HG02840 (cell line): ENCODE results near the gene ELSPBP1.
"Not testable (repeated sequence)": the region's sequence is repeated elsewhere in the genome, so short reads cannot be mapped to it uniquely, and the experiment has no call there.

ENCODE experiments used
- ATAC-seq: cut with Tn5 transposase; IDR thresholded peaks from one replicate; pipeline ENCODE4 v1.9.1; 2021; ENCODE audit warnings: mild to moderate bottlenecking, moderate library complexity, moderate number of reproducible peaks; ENCODE audit not compliant: unreplicated experiment, low FRiP score

ELSPBP1 gene

DNA sequence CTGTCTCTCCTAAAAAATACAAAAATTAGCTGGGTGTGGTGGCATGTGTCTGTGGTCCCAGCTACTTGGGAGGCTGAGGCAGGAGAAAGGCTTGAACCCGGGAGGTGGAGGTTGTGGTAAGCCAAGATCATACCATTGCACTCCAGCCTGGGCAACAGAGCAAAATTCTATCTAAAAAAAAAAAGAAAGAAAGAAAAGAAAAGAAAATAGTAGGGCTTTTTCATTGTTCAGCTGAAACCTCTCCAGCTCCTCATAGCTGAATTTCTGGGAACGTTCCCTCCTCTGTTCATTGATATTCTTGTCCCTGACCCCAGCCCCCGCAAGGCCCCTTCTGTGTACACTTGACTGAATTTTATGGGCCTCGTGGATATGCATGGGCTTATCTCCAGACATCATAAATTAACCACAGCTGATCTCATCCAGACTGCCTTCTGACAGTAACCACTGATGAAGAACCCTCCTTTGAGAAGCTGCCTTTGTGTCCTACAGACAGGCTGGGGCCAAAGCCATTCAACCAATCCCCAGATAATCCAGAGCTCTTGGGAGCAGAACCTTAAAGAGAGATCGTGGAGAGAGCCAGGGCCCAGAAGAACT lies at the start of gene ELSPBP1:
Gene ELSPBP1 (plus strand): TSS at position 424 of the 594 bp plus-strand sequence. CDS start 14,036 bp downstream, outside the sequence.
- ATAC-seq = no peak

DNA sequence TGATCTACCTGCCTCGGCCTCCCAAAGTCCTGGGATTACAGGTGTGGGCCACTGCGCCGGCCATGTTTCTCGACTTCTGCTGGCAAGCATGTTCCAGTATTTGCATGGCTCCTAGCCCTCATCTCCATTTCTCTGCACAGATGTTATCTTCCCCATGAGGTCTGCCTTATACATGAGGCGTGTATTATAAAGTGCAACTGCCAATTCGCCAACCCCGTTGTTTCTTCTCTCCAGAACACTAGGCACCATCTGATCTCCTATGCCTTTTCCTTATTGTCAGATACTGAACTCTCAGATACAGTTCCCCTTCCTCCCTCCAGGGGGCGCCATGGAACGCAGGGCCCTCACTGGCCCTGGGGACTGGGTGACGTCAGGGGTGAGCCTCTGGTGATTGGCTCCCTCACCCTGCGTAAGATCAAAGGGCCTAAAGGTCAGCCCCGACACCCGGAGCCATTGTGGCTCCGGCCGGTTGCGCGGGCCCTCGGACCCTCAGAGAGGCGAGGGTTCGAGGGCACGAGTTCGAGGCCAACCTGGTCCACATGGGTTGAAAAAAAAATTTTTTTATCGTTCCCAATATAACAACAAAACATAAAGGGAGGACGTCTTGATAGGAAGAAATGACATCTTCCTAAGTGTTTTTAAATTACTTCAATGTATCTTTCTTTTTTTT lies 44.4 kb upstream of the ELSPBP1 start:
- ATAC-seq = not testable (repeated sequence)

DNA sequence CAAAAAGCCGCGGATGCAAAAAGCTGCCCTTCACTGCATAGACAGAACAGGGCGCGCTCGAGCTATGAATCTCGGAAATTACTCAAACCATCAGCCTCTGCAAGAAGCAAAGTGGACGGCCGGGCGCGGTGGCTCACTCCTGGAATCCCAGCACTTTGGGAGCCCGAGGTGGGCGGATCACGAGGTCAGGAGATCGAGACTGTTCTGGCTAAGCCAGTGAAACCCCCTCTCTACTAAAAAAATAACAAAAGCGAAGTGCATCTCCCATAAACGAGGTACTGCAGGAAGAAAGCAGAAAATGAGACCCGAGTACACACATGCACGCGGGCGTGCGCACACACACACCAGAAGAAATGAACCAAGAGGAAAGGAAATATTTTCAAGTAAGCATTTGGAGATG lies 42.3 kb upstream of the ELSPBP1 start:
- not testable (repeated sequence) for ATAC-seq

DNA sequence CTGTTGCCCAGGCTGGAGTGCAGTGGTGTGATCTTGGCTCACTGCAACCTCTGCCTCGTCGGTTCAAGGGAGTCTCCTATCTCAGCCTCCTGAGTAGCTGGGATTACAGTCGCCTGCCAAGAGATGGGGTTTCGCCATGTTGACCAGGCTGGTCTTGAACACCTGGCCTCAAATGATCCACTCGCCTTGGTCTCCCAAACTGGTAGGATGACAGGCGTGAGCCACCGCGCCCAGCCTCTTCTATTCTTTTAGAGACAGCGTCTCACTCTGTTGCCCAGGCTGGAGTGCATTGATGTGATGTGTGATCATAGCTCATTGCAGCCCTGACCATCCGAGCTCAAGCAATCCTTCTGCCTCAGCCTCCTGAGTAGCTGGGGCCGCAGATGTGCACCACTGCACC lies 38.5 kb upstream of the ELSPBP1 start:
- ATAC-seq = not testable (repeated sequence)

DNA sequence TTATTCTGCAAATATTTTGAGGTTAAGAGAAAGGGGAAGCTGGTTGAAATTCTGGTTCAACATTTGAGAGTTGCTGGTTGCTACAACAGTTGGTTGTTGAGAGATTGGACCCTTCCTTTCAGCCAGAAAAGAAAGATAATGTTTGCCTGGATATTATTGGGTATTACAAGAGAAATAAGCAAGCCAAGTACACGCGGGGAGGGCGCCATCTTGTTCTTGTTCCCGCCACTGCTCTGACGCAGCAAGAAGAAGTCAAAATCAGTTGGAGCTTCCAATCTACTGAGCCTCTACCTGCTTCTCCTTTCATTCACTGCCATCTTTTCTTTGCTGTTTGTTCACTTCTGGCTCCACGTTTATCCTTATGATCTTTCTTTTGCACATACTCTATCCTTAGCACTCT lies 20.9 kb upstream of the ELSPBP1 start:
- no peak for ATAC-seq

DNA sequence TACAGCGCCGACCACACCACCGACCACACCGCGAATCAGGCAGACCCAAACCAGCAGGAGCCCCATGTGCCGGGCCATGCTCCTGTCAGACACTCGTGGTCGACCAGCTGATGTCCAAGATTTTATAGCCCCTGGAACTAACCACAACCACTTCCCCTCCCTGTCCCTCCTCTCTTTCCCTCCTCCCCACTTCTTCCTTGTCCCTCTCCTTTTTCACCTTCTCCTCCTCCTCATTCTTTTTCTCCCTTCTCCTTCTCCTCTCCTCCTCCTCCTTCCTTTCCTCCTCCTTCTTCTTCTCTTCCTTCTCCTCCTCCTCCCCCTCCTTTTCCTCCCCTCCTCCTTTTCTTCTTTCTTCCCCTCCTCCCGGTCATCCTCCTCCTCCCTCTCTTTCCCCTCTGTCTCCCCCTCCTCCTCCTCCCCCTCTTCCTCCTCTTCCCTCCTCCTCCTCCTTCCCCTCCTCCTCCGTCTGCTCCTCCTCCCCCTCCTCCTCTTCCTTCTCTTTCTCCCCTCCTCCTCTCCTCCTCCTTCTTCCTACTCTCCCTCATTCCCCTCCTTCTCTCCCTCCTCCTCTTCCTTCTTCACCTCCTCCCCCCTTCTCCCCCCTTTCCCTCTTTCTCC lies 3.1 kb upstream of the ELSPBP1 start:
- no peak for ATAC-seq

DNA sequence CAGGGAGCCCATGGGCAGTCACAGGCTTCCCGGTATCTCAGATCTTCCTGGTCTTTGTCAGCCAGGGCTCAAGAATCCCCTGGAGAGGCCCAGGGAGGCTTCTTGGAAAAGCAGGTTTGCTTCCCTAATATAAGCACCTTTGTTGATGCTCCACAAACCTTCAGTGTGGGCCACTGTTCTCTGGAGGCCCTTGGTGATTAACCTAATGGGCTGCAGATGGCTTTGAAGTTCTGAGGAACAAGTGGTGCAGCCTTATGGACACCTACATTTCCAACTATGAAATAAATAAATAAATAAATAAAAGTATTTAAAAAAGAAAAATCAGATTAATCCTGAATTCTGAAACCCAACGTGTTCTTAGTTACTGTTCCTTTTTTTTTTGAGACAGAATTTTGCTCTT lies 2.4 kb upstream of the ELSPBP1 start, which contains the start of gene BSPH1:
Gene BSPH1 (minus strand): TSS at position 101 of the 400 bp plus-strand sequence. CDS start 89 bp downstream, at position 12.
- no peak for ATAC-seq

DNA sequence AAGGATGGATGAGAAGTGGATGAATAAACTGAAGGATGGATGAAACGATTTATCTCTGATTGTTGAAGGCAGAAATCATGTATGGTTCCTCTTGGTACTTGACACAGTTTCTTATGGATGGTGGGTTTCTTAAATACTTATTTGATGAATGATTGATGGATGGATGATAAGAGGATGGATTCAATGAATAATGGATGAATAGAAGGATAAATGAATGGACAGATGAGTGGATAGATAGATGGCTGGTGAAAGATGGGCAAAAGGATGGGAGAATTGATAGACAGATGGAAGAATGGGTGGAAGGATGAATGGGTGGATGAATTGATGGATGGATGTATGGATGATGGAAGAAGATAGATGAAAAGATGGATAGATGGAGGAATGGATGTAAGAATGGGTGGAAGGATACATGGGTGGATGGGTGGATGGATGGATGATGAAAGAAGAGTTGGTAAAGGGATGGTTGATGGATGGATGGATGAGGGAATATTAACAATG lies 1.8 kb downstream of the ELSPBP1 start:
- no peak for ATAC-seq

DNA sequence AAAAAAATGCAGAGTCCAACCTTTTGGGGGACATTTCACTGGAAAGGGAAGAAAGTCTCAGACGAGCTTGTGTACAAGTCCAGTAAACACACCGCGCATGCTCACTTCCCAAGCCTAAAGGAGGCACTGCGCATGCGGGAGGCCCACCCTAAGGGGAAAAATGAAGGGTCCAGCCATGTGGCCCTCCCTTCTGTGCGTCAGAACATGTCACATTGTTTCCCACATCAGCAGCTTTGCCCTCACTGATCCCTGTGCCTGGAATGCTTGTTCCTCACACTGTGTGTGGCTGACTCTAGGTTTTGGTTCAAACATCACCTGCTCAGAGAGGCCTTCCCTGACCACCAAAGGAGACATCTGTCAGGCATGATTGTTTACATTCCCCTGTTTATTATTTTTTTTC lies 4.4 kb downstream of the ELSPBP1 start:
- ATAC-seq = no peak

DNA sequence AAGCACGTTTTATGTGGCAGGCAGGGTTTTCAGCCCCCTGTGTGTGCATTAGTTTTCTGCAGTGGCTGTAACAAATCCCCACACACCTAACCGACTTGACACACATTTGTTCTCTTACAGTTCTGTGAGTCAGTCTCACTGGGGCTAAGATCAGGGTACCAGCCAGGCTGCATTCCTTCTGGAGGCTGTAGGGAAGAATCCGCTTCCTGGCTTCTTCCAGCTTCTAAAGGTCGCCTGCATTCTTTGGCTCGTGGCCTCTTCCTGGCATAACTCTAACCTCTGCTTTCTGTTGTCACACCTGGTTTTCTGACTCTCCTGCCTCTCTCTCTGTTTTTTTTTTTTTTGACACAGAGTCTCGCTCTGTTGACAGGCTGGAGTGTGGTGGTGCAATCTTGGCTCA lies 6.4 kb downstream of the ELSPBP1 start:
- no peak for ATAC-seq

DNA sequence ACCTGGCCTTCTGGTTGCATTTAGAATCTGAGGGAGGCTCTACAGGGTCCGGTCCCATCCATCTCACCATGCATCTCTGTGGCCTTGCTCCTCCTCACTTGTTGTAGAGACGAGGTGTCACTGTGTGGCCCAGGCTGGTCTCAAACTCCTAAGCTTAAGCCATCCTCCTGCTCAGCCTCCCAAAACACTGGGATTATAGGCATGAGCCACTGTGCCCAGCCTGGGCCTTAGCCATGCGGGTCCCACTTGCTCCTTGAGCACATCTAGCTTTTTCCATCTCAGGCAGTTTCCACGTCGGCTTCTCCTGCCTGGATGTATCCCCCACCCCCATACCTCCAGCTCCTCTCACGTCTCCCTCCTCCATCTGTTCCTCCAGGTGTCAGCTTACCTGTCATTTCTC lies 9.8 kb downstream of the ELSPBP1 start:
- ATAC-seq = no peak

DNA sequence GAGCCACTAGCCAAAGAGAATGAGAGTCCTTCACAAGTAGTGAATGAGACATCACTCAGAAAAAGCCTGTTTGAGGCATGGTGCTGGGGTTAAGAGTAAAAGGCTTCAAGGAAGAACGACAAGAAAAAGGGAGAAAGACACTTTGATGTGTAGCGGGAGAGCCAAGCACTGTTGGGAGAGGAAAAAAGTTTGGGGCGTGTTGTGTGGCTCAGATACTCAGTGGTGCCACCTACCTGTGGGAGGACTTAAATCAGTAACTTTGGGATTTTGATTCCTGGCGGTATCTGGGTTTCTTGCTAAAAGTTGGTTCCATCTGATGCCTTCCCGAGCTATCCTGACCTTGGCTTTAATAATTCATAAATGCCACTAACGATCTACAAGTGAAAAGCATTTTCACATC lies 12.3 kb downstream of the ELSPBP1 start:
- no peak for ATAC-seq

DNA sequence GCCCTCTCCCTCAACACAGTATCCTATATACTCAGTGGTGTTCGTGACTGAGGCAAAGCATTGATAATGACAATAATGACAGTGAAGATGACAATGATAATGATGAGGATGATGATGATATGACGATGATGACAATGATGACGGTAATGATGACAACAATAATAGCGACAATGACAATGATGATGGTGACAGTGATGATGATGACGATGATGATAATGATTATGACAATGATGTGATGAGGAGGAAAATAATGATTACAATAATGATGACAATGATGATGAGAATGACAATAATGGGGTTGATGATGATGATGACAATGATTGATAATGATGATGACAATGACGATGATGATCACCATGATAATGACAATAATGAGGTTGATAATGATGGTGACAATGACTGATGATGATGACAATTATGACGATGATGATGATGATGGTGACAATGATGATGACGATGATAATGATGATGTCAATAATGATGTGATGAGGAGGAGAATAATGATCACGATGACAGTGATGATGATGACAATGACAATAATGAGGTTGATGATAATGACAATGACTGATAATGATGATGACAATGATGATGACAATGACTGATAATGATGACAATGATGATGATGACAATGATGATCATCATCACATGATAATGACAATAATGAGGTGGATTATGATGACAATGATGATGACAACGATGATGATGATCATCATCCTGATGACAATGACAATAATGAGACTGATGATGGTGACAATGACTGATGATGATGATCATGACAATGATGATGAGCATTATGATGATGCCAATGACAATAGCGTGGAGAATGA lies 16.7 kb downstream of the ELSPBP1 start:
- ATAC-seq = no peak

DNA sequence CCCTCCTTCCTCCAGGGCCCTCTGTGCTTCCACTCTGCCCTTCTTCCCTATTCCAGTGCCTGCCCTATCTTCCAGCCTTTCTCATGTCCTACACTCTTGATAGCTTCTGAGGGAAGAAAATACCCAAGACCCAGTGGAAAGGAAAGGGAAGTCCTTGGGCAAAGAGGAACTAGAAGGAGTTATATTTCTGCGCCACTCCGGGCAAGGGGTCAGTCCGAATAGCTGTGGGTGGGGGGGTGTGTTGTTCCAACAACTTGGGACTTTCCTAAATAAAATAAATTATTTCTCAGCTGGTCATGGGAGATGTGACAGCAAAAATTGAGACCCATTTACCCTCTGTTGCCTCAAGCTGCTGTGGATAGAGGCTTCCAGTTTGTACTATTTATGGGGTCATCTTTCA lies 26.3 kb downstream of the ELSPBP1 start:
- ATAC-seq = no peak

DNA sequence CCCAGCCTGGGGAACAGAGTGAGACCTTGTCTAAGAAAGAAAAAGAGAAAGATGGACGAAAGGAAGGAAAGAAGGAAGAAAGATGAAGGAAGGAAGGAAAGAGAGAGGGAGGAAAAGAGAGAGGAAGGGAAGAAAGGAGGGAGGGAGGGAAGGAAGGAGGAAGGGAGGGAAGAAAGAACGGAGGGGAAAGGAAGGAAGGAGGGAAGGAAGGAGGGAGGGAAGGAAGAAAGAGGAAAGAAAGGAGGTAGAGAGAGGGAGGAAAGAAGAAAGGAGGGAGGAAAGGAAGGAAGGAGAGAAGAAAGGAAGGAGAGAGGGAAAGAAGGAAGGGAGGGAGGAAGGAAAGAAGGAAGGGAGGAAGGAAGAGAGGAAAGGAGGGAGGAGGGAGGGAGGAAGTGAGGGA lies 28.6 kb downstream of the ELSPBP1 start:
- ATAC-seq = no peak

DNA sequence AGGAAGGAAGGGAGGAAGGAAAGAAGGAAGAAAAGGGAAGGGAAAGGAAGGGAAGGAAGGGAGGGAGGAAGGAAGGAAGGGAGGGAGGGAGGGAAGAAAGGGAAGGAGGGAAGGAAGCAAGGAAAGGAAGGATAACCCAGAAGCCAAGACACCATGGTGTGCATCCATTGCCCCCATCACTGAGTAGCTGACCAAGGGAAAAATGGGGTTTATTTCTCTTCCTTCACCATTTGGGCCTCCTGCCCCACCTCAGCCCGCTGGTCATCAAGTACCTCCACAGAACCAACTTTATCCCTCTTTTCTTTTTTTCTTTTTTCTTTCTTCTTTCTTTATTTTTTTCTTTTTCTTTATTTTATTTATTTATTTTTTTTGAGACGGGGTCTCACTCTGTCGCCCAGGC lies 29.1 kb downstream of the ELSPBP1 start:
- ATAC-seq = no peak

DNA sequence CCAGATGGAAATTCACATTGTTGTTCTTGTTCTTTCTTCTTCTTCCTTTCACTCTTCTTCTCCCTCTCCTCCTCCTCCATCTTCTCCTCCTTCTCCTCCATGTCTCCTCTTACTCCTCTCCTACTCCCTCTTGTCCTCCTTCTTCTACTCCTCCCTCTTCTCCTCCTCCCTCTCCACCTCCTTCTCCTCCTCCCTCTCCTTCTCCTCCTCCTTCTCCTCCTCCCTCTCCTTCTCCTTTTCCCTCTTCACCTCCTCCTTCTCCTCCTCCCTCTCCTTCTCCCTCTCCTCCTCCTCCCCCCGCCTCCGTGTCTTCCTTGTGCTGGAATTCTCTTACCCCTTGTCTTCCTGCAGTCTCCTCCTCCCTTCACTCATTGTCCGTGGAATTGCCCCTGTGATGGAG lies 31.0 kb downstream of the ELSPBP1 start:
- ATAC-seq = no peak

DNA sequence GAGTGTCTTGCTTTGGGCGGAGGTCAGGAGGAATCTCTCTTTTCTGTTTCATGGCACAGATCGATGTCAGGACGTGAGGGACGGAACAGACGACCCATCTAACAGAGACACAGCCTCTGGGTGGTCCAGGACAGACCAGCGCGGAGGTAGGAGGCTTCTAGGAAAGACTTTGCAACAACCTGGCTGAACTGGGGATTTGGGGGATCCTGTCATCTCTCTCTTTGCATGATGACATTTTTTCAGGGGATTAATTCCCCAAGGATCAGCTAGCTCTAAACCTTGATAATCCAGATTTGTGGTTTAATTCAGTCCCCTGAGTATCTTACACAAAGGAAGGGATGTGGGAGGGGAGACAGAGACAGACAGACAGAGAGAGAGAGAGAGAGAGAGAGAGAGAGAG lies 35.0 kb downstream of the ELSPBP1 start:
- no peak for ATAC-seq

DNA sequence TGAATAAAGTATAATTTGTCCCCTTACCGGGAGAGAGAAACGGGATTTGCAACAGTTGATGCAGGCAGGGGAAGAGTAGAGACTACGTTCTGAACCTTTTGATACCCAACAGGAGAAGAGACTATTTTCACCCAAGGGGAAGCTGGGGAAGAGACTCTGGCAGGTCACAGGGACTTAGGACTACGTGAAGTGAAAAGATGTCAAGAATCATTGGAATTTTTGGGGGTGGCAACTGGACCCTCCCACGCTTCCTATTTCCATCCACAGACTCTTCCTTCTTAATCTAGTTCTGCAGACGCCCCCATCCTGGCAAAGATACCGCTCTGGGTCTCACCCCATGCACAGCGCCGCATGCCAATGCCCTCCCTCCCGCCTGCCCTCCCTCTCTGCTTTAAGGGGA lies 35.6 kb downstream of the ELSPBP1 start:
- no peak for ATAC-seq

DNA sequence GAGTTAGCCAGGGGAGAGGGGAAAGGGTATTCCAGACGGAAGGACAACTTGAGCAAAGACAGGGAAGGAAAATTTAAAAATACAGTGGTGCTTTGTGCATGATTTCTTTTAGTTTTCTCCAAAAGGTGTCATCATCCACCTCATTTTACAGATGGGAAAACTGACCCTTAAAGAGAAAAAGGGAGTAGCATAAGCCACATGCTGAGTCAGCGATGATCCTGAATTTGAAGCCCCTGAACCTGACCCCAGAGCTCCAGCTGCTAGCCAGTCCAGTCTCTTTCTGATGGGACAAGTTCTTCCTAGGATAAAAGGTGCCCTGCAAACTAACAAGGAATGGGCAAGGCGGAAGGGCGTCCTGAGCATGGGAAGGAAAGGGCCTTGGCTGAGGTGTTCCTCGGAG lies 39.2 kb downstream of the ELSPBP1 start:
- ATAC-seq = no peak

DNA sequence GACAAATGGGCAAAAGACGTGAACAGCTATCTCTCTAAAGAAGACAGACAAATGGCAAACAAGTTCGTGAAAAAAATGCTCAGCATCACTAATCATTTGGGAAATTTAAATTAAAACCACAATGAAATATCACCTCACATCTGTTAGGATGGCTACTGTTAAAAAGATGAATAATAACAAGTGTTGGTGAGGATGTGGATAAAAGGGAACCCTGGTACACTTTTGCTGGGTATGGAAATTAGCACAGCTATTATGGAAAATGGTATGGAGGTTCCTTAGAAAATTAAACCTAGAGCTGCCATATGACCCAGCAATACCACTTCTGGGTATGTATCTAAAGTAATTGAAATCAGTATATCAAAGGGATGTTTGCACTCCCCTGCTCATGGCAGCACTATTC lies 42.3 kb downstream of the ELSPBP1 start:
- ATAC-seq = no peak
